K562 (cell line): ENCODE data around the gene CNBD2. TPM values are rescaled to one million over a fixed set of nuclear protein-coding genes. Genes with fewer than 3 reads are reported as not detected.

Source experiments
- CBFA2T3 ChIP-seq: fragments of 450-650 bp; IDR thresholded peaks from 2 replicates; pipeline ENCODE4 v1.6.1; 2017
- DNMT1 ChIP-seq: fragments of 450-650 bp; IDR thresholded peaks from 2 replicates; pipeline ENCODE4 v1.6.1; 2016; ENCODE audit warnings: antibody characterized with exemption, mild to moderate bottlenecking
- ILK ChIP-seq: fragments of 450-650 bp; IDR thresholded peaks from 2 replicates; pipeline ENCODE4 v1.6.1; 2016; ENCODE audit warnings: missing genetic modification characterization, low read depth, mild to moderate bottlenecking, missing compliant biosample characterization, moderate library complexity, borderline replicate concordance
- RBFOX2 ChIP-seq: fragments of 200-400 bp; formaldehyde crosslinking; IDR thresholded peaks from 2 replicates; pipeline ENCODE4 v1.6.1; 2017; ENCODE audit warnings: low read depth, mild to moderate bottlenecking, low read length, moderate library complexity
- TBL1XR1 ChIP-seq, 2 experiments: IDR thresholded peaks; 2 replicates each; pipeline ENCODE4 v1.6.1; 2012; ENCODE audit warnings: improper control_type of control experiment in 2 of 2, low read length in 2 of 2, mild to moderate bottlenecking in 1 of 2
- ZNF212 ChIP-seq: fragments of 450-650 bp; formaldehyde crosslinking; IDR thresholded peaks from 2 replicates; pipeline ENCODE4 v1.4.0; 2020; ENCODE audit warnings: mild to moderate bottlenecking
- polyA plus RNA-seq, 8 experiments: library from polyadenylated mRNA; depleted of rRNA in 4 of 8; stranded (reverse) in 5 of 8; unstranded in 3 of 8; fragments of >200 nt; fragmentation: Nextera tagmentation in 2 of 8; fragmentation: Illumina TruSeq in 1 of 8; extraction: Ambion mirVana in 2 of 8; extraction: Trizol in 1 of 8; gene quantifications; 2 replicates each; pipeline versions ENCODE4 v1.2.1 to v1.2.3, GENCODE V29; 2011 to 2014; ENCODE audit warnings: inconsistent platforms in 1 of 8, missing spikeins in 1 of 8
- total RNA-seq, 7 experiments: library from RNA; depleted of rRNA in 6 of 7; stranded (reverse); fragments of >200 nt in 6 of 7; fragmentation: Illumina TruSeq in 2 of 7; extraction: Trizol in 2 of 7; gene quantifications; 2 replicates each; pipeline versions ENCODE4 v1.2.1 to v1.2.3, GENCODE V29; 2011 to 2021; ENCODE audit warnings: low replicate concordance in 1 of 7
- TF ChIP-seq, protein P1 (sequence below): sonication (generic); formaldehyde crosslinking; IDR thresholded peaks from 2 replicates; pipeline ENCODE4 v1.9.0; 2022; ENCODE audit warnings: mild to moderate bottlenecking, missing genetic modification reagents
- TF ChIP-seq, protein P2 (sequence below): fragments of 250-450 bp; sonication (Bioruptor Pico); IDR thresholded peaks from 2 replicates; pipeline ENCODE4 v1.6.1; 2021; ENCODE audit warnings: mild to moderate bottlenecking

Gene CNBD2
- total and polyA plus RNA-seq, 9 of the 15 experiments (the other 6 are each of a cell fraction or from before 2014, with no cell fraction given), result 3.2 to 17.5 (median 5.3) TPM

- TF ChIP-seq, protein P1, sequence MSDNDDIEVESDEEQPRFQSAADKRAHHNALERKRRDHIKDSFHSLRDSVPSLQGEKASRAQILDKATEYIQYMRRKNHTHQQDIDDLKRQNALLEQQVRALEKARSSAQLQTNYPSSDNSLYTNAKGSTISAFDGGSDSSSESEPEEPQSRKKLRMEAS (CRISPR knock-in tag), result 0 out of 2 replicates have a peak, but pooled peaks have one; percentile 8
- TF ChIP-seq TBL1XR1 (IDR thresholded peaks at IDR 0.05; ENCODE audit: low read length in 2 of 2) (peak; percentile 70 to 77; a peak in 3 of 4 replicates), RBFOX2 (peak; percentile 96), CBFA2T3 (peak; percentile 6; the same call in 1 of the 2 replicates), ILK (tag) (no peak), DNMT1 (no peak), ZNF212 (no peak)
- TF ChIP-seq, protein P2, sequence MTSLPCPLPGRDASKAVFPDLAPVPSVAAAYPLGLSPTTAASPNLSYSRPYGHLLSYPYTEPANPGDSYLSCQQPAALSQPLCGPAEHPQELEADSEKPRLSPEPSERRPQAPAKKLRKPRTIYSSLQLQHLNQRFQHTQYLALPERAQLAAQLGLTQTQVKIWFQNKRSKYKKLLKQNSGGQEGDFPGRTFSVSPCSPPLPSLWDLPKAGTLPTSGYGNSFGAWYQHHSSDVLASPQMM (CRISPR knock-in tag), result no peak
These were observed 82.3 kb downstream of the CNBD2 start (continued) for GRCh38 chr20:36050436-36051317.
